Measurements from ENCODE around the gene DHX15.

DNA sequence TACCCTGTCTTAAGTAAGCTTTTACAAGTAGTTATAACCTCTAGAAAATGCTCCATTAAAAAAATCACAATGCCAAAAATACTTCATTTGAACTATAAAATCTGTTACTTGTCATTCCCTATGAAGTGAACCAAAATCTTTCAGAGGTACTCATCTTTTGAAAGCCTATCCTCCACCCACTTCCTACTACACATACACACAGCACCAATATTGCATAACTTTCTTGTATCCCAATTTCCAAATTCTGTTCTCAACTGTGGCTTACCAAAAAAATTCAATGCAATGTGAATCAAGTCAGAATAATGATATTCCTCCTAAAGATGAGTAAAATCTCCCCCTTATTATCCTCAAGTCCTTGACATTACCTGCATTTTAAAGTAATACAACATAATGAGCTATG lies 15.9 kb downstream of the DHX15 start:
- no peak for TF ChIP-seq ZNF658 (tag by site-specific recombination; IDR thresholded peaks at IDR 0.05)
- TF ChIP-seq, protein P1, sequence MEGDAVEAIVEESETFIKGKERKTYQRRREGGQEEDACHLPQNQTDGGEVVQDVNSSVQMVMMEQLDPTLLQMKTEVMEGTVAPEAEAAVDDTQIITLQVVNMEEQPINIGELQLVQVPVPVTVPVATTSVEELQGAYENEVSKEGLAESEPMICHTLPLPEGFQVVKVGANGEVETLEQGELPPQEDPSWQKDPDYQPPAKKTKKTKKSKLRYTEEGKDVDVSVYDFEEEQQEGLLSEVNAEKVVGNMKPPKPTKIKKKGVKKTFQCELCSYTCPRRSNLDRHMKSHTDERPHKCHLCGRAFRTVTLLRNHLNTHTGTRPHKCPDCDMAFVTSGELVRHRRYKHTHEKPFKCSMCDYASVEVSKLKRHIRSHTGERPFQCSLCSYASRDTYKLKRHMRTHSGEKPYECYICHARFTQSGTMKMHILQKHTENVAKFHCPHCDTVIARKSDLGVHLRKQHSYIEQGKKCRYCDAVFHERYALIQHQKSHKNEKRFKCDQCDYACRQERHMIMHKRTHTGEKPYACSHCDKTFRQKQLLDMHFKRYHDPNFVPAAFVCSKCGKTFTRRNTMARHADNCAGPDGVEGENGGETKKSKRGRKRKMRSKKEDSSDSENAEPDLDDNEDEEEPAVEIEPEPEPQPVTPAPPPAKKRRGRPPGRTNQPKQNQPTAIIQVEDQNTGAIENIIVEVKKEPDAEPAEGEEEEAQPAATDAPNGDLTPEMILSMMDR (tag by site-specific recombination; IDR thresholded peaks at IDR 0.05): no peak

All from HEK293 (cell line).